B cell (primary cell): ENCODE measurements around the gene AKR7A2. TPM values are rescaled to one million over a fixed set of nuclear protein-coding genes. Genes with fewer than 3 reads are reported as not detected.

Experiments used
- ATAC-seq: fragments of 200-7000 bp; cut with Tn5 transposase; one replicate; pipeline ENCODE4 v1.10.0; 2021; ENCODE audit warnings: low read depth, mild to moderate bottlenecking, moderate number of reproducible peaks, moderate library complexity
- CTCF ChIA-PET: fragments of 350-600 bp; sonication (Branson Sonifier 250); formaldehyde crosslinking; loops from one replicate; lab custom pipeline; 2021; ENCODE audit warnings: antibody characterized with exemption, inconsistent platforms; lab: Charles Lee
- POLR2A ChIA-PET: fragments of 350-600 bp; sonication (Branson Sonifier 250); formaldehyde crosslinking; loops from one replicate; lab custom pipeline; 2021; ENCODE audit warnings: antibody characterized with exemption; lab: Charles Lee
- DNase-seq: peaks from one replicate; pipeline ENCODE4 v3.0.0; 2013
- H2AFZ ChIP-seq: 2 replicates; pipeline ENCODE4 v1.6.1; 2012; ENCODE audit warnings: mild to moderate bottlenecking, low read depth, low read length; ENCODE audit not compliant: insufficient read depth, poor library complexity, severe bottlenecking
- H3K27ac ChIP-seq, 2 donors: 1 replicate in 1 of 2; 2 replicates in 1 of 2; pipeline ENCODE4 v1.5.1; 2012 to 2013; ENCODE audit warnings: low read length in 2 of 2, mild to moderate bottlenecking in 2 of 2, moderate library complexity in 1 of 2
- H3K27me3 ChIP-seq, 4 experiments: fragments of 200-600 bp in 1 of 4; sonication (generic) in 1 of 4; replicated peaks in 1 of 4; 1 replicate in 2 of 4; 2 replicates in 2 of 4; pipeline versions ENCODE4 v1.6.1 to v1.7.0; 2013 to 2016; ENCODE audit warnings: low read length in 3 of 4, mild to moderate bottlenecking in 2 of 4, mixed read lengths in 1 of 4, moderate library complexity in 1 of 4; ENCODE audit not compliant: insufficient read depth in 4 of 4, control insufficient read depth in 3 of 4; ENCODE audit errors: control extremely low read depth in 1 of 4
- H3K36me3 ChIP-seq, 2 experiments: replicated peaks in 1 of 2; 1 replicate in 1 of 2; 2 replicates in 1 of 2; pipeline versions ENCODE4 v1.6.1 to v1.7.1; 2013; ENCODE audit warnings: low read length in 1 of 2; ENCODE audit not compliant: insufficient read depth in 2 of 2, control insufficient read depth in 1 of 2; ENCODE audit errors: control extremely low read depth in 1 of 2, extremely low read depth in 1 of 2
- H3K4me1 ChIP-seq, 2 donors: fragments of 200-600 bp in 1 of 2; sonication (generic) in 1 of 2; 1 replicate in 1 of 2; 2 replicates in 1 of 2; pipeline versions ENCODE4 v1.5.1 to v1.6.1; 2013 to 2017; ENCODE audit warnings: low read length in 2 of 2; ENCODE audit not compliant: control insufficient read depth in 2 of 2, insufficient read depth in 2 of 2
- H3K4me2 ChIP-seq: replicated peaks from 2 replicates; pipeline ENCODE3; 2012; ENCODE audit warnings: mild to moderate bottlenecking, low read depth, low read length; ENCODE audit not compliant: poor library complexity, severe bottlenecking
- H3K4me3 ChIP-seq, 5 experiments: fragments of 200-600 bp in 1 of 5; sonication (generic) in 1 of 5; 1 replicate in 3 of 5; 2 replicates in 2 of 5; pipeline versions ENCODE4 v1.5.1 to v1.7.0; 2011 to 2016; ENCODE audit warnings: low read length in 4 of 5, mild to moderate bottlenecking in 4 of 5, low read depth in 2 of 5, control low read depth in 1 of 5, moderate library complexity in 1 of 5; ENCODE audit not compliant: insufficient read depth in 1 of 5; ENCODE audit errors: control extremely low read depth in 1 of 5, extremely low read depth in 1 of 5
- H3K79me2 ChIP-seq: fragments of 200-600 bp; sonication (generic); one replicate; pipeline ENCODE4 v1.6.0; 2016; ENCODE audit warnings: low read length; ENCODE audit not compliant: control insufficient read depth, insufficient read depth
- H3K9ac ChIP-seq: fragments of 200-600 bp; sonication (generic); 2 replicates; pipeline ENCODE4 v1.6.1; 2017; ENCODE audit warnings: mild to moderate bottlenecking, low read length, moderate library complexity
- H3K9me3 ChIP-seq, 3 donors: one replicate each; pipeline versions ENCODE4 v1.6.1 to v1.7.1; 2013; ENCODE audit warnings: low read length in 2 of 3; ENCODE audit not compliant: control insufficient read depth in 2 of 3, insufficient read depth in 1 of 3; ENCODE audit errors: control extremely low read depth in 1 of 3
- H4K20me1 ChIP-seq: 2 replicates; pipeline ENCODE4 v1.6.0; 2012; ENCODE audit warnings: mild to moderate bottlenecking, low read length; ENCODE audit not compliant: insufficient read depth, control insufficient read depth, poor library complexity, severe bottlenecking
- H3K27ac Mint-ChIP-seq: one replicate; pipeline ENCODE4 v1.8.0; 2021; ENCODE audit warnings: mixed read lengths
- H3K27me3 Mint-ChIP-seq: one replicate; pipeline ENCODE4 v1.8.0; 2021; ENCODE audit warnings: mixed read lengths
- H3K4me1 Mint-ChIP-seq: one replicate; pipeline ENCODE4 v1.8.0; 2021; ENCODE audit warnings: mixed read lengths
- H3K4me3 Mint-ChIP-seq: one replicate; pipeline ENCODE4 v1.8.0; 2021; ENCODE audit warnings: mixed read lengths
- H3K9me3 Mint-ChIP-seq: one replicate; pipeline ENCODE4 v1.8.0; 2022; ENCODE audit warnings: mixed read lengths; ENCODE audit not compliant: insufficient read depth
- EZH2 ChIP-seq: IDR thresholded peaks from 2 replicates; pipeline ENCODE4 v1.6.1; 2012; ENCODE audit warnings: borderline replicate concordance, low read depth, mild to moderate bottlenecking, moderate library complexity, low read length; ENCODE audit not compliant: insufficient read depth, poor library complexity, severe bottlenecking
- WGBS: methylation state at CpG from one replicate; pipeline ENCODE4 v1.1.5; 2013; ENCODE audit warnings: missing lambda C conversion rate; ENCODE audit not compliant: insufficient coverage; 5-methylcytosine and 5-hydroxymethylcytosine counted together
- intact Hi-C: fragments of 100-400 bp; cut with micrococcal nuclease; formaldehyde crosslinking; loops from one replicate; pipeline ENCODE4 v1.10.0; 2022
- polyA plus RNA-seq: library from polyadenylated mRNA; depleted of rRNA; stranded (reverse); fragments of >200 nt; gene quantifications from 2 replicates; pipeline ENCODE4 v1.2.3, GENCODE V29; 2012
- total RNA-seq, 2 donors: library from RNA; stranded (reverse); fragments of 120-200 nt in 1 of 2; gene quantifications; 1 replicate in 1 of 2; 2 replicates in 1 of 2; pipeline versions ENCODE4 v1.2.3 to v1.2.4, GENCODE V29; 2013 to 2022
- TF ChIP-seq, protein P1 (sequence below): fragments of 200-600 bp; IDR thresholded peaks from one replicate; pipeline ENCODE4 v1.8.0; 2022; ENCODE audit warnings: antibody characterized with exemption, mild to moderate bottlenecking

The AKR7A2 gene
- total and polyA plus RNA-seq, 2 donors (not counting 1 experiment from before 2014, with no cell fraction given) = 23.7 to 32.1 TPM

DNA sequence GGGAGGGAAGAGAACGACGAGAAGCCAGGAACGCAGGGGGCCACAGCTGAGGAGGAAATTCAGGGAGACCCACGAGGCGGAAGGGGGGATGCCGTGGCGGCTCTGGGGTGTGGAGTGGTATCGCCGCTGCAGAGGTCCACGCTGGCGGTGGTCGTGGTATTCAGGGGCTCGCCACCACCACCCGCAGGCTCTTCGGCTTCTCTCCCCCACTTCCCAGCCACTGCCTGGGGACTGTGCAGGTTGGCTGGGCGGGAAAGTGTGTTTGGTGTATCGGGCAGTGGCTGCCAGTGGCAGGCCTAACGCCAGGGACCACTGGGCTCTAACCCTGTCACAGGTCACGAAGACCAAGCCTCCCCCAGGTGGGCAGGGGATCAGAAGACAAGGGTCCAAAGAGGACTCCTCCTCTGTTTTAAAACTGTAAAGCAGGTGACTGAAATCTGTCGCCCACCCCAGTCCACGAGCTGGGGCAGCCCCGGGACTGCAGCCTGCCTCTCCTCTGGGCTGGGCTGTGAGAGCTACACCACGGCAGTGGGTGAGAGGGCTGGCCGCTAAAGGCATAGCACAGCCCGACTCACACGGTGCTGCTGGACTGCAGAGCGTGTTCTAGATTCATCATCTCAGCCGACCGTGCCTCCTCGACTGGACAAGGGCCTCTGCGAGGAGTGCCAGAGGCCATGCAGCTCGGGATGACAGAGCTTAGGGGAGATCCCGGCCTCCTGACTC, 31.1 kb upstream of the AKR7A2 start:
- ATAC-seq (no peak), DNase-seq (no peak)
- Histone ChIP-seq H3K36me3 (peaks cover 0 to 69% of the 10 kb centered on the region in 2 experiments), H3K27me3 (no peaks in the 10 kb centered on the region), H3K4me3 (no peak overlapping the region), H3K4me1 (peaks cover 0 to under 1% of the 10 kb centered on the region in 2 donors), H3K79me2 (no peaks in the 10 kb centered on the region), H3K9me3 (no peaks in the 10 kb centered on the region), H3K9ac (no peak overlapping the region), H4K20me1 (peaks cover 34% of the 10 kb centered on the region), H3K27ac (no peak overlapping the region), H3K4me2 (no peak overlapping the region), H2AFZ (no peak overlapping the region)
- POLR2A ChIA-PET = interaction anchor here (0.5 kb wide), 1 partner anchor 147 kb away, joined by 3 read pairs; no protein-coding TSS in a partner anchor
- Mint-ChIP-seq H3K9me3 (no peaks in the 10 kb centered on the region), H3K27me3 (no peaks in the 10 kb centered on the region), H3K4me1 (peaks cover 5% of the 10 kb centered on the region), H3K27ac (no peak overlapping the region), H3K4me3 (no peak overlapping the region)
- intact Hi-C loops = loop anchor here (5.0 kb wide), 1 partner anchor 49 kb away; no protein-coding TSS in a partner anchor
- 95% methylated on average over 26 of the region's 33 CpGs for WGBS
- TF ChIP-seq, protein P1, sequence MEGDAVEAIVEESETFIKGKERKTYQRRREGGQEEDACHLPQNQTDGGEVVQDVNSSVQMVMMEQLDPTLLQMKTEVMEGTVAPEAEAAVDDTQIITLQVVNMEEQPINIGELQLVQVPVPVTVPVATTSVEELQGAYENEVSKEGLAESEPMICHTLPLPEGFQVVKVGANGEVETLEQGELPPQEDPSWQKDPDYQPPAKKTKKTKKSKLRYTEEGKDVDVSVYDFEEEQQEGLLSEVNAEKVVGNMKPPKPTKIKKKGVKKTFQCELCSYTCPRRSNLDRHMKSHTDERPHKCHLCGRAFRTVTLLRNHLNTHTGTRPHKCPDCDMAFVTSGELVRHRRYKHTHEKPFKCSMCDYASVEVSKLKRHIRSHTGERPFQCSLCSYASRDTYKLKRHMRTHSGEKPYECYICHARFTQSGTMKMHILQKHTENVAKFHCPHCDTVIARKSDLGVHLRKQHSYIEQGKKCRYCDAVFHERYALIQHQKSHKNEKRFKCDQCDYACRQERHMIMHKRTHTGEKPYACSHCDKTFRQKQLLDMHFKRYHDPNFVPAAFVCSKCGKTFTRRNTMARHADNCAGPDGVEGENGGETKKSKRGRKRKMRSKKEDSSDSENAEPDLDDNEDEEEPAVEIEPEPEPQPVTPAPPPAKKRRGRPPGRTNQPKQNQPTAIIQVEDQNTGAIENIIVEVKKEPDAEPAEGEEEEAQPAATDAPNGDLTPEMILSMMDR = no peak
- no peak for TF ChIP-seq EZH2
- CTCF ChIA-PET = interaction anchor here (1.1 to 3.7 kb wide), 7 partner anchors 21 to 319 kb away, joined by 3 to 50 read pairs (median 5); no protein-coding TSS in a partner anchor
